ENCODE data around the gene SPTSSA.

GRCh38 chr14:34502001-34502400, 40.0 kb upstream of the SPTSSA start:
- TF ChIP-seq, protein P1, sequence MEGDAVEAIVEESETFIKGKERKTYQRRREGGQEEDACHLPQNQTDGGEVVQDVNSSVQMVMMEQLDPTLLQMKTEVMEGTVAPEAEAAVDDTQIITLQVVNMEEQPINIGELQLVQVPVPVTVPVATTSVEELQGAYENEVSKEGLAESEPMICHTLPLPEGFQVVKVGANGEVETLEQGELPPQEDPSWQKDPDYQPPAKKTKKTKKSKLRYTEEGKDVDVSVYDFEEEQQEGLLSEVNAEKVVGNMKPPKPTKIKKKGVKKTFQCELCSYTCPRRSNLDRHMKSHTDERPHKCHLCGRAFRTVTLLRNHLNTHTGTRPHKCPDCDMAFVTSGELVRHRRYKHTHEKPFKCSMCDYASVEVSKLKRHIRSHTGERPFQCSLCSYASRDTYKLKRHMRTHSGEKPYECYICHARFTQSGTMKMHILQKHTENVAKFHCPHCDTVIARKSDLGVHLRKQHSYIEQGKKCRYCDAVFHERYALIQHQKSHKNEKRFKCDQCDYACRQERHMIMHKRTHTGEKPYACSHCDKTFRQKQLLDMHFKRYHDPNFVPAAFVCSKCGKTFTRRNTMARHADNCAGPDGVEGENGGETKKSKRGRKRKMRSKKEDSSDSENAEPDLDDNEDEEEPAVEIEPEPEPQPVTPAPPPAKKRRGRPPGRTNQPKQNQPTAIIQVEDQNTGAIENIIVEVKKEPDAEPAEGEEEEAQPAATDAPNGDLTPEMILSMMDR (IDR thresholded peaks at IDR 0.05; ENCODE audit: low read depth, low read length): no peak
- no peak for TF ChIP-seq EZH2phosphoT487 (IDR thresholded peaks at IDR 0.05; ENCODE audit: low read depth)

Measured in OCI-LY3 (cell line).